Measurements from ENCODE around the gene KIF21A. TPM values are rescaled to one million over a fixed set of nuclear protein-coding genes. Genes with fewer than 3 reads are reported as not detected.

The KIF21A gene
- polyA plus RNA-seq, 4 donors = 5.4 to 38.3 (median 36.0) TPM

- no peak for DNase-seq (ENCODE audit: low read depth in 4 of 4, low spot score in 3 of 4)
Measured at GRCh38 chr12:39389399-39390150, 53.3 kb downstream of the KIF21A start.

DNA sequence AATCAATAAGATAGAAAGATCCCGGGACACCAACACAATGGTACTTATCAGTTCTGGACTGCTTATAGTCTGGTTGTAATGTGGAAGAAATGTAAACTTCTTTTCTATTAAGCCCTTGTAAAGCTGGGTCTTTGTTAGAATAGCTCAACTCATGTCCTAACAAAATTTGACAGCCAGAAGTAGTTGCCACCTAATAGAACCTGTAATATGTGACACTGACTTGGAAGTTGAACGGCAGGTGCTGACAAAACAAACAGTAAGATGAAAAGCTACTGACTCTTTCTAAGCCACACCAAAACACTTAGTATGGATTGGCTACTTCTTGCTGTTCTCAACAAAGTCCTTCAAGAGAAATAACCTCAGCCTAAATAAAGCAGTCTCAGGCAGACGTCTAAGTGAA, 56.6 kb downstream of the KIF21A start:
- no peak for DNase-seq (ENCODE audit: low read depth in 4 of 4, low spot score in 3 of 4)

DNA sequence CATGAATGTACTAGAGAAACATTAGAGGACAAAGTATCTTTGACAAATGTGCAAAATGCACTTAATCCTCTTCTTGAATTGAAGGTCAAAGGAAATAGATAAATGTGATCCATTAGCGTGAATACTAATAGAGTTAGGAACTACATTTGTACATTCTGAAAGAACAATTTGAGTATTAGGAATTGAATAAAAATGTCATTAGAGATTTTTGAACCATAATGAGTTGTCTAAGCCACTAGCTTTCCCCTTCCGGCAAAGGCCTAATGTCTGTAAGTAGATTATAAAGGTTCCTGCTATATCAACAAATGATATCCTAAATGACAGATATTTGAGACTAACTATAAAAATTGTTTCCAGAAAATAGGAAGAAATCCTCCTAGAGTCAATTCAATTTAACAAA, 59.8 kb downstream of the KIF21A start:
- no peak for DNase-seq (ENCODE audit: low read depth in 4 of 4, low spot score in 3 of 4)

DNA sequence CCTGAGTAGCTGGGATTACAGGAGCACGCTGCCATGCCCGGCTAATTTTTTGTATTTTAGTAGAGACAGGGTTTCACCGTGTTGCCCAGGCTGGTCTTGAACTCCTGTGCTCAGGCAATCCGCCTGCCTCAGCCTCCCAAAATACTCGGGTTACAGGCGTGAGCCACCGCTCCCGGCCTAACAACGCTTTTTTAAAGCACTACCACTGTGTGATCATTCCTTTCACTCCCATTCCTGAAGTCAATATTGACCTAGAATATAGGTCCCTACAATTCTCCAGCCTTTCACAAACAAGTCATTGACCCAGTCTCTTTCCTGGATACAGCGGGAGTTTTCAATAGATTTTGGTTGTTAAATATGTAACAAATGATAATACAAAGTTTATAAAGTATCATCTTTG, 62.8 kb downstream of the KIF21A start:
- no peak for DNase-seq (ENCODE audit: low read depth in 4 of 4, low spot score in 3 of 4)

GRCh38 chr12:39378341-39378740, 64.6 kb downstream of the KIF21A start:
- peak in 2 of 4 donors; percentile 12 to 27 for DNase-seq (ENCODE audit: low read depth in 4 of 4, low spot score in 3 of 4)

DNA sequence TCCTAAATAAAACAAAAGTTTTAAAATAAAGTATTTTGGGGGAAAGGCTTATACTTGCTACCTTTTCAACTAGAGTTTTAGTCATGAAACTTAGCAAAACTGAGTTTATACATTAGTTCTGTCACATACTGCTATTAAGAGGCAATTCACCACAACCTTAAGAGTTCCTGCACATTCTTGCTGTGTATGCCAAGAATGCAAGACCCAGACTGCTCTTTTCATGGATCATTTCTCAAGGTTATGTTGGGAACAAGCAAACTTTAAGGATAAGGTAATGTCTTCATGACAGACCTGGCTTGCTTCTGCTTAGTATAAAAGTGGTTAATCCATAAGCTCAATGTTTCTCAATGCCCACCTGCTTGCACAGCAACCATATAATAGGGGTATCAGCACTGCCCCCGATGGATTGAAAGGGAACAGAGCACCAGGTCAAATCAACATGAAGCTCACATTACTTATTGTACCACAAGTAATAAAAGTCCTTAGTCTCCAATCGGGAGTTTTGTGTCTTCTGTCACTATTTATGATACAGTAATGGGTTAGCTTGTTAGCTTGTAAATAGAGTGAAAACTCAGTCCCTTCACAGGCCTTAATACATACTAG, 67.6 kb downstream of the KIF21A start:
- no peak for DNase-seq (ENCODE audit: low read depth in 4 of 4, low spot score in 3 of 4)

- no peak for DNase-seq (ENCODE audit: low read depth in 4 of 4, low spot score in 3 of 4)
Measured at GRCh38 chr12:39372929-39373328, 70.0 kb downstream of the KIF21A start.

- DNase-seq (ENCODE audit: low read depth in 4 of 4, low spot score in 3 of 4) = no peak
Measured at GRCh38 chr12:39372204-39372925, 70.6 kb downstream of the KIF21A start.

DNA sequence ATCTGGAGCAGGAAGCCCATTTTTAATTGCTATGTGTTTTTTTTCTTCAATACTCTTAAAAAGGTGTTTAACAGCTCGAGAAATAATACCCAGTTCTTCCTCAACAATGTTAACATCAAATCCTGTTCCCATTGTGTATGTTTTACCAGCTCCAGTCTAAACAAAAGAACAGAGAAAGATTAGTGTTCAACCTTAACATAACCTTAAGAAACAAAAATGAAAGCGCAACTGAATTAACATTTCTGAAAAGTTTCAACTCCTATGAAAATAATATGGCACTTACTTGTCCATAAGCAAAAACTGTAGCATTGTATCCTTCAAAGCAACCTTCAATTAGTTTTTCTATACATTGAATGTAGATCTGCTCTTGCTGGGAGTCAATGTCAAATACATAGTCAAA, 73.2 kb downstream of the KIF21A start:
- no peak for DNase-seq (ENCODE audit: low read depth in 4 of 4, low spot score in 3 of 4)

DNA sequence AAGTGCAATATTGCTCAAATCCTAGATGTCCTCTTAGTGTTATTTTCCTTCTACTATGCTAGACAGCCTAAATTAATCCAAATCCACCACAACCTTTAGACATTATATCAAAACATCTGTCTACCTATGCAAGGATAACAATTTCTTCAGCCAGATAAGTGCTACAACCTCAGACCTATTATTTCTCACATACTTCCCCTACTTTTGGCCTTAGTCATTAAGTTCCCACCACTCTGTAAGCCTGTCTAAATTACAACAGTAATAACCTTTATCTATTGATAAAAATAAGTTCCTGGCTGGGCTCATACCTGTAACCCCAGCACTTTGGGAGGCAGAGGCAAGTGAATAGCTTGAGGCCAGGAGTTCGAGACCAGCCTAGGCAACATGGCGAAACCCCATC, 74.0 kb downstream of the KIF21A start:
- no peak for DNase-seq (ENCODE audit: low read depth in 4 of 4, low spot score in 3 of 4)

- DNase-seq (ENCODE audit: low read depth in 4 of 4, low spot score in 3 of 4) = no peak
Measured at GRCh38 chr12:39368096-39368495, 74.8 kb downstream of the KIF21A start.

- DNase-seq (ENCODE audit: low read depth in 4 of 4, low spot score in 3 of 4) = no peak
Measured at GRCh38 chr12:39367494-39367893, 75.4 kb downstream of the KIF21A start.

GRCh38 chr12:39365364-39366001, 77.4 kb downstream of the KIF21A start:
- DNase-seq (ENCODE audit: low read depth in 4 of 4, low spot score in 3 of 4) = no peak

DNA sequence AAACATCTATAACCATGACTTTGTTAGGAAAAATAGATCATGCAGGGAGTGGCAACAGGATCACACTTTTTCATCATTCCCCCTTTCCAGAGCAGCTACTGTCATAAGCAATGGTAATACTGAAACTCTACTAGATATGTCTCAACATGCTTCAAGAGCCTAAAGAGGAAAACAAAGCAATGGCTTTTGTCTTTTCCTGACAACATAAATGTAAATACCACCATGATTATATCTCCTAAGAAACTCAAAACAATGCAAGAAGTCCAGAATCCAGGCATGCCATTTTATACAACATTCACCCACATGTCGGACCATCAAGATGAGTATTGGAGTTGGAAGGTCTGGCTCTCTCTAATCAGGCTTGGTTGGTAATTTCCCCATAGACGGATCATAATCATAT, 78.7 kb downstream of the KIF21A start:
- no peak for DNase-seq (ENCODE audit: low read depth in 4 of 4, low spot score in 3 of 4)

DNA sequence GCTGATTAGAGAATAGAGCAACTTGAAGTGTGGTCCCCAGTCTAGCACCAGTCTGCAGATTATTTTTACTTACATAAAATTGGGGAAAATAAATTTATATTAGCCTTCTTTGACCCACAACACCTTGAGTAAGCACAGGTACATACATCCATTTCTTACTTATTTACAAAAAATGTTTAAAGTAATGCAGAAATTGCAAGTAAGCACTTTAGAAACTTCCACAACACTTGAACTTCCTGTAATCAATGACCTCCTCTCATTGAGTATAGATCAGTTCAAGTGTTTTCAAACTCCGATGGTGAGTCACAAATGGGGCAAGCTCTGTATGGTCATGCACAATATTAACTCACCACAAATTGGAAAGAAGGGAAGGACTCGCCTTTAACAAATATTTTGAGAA, 83.3 kb downstream of the KIF21A start:
- no peak for DNase-seq (ENCODE audit: low read depth in 4 of 4, low spot score in 3 of 4)

- DNase-seq (ENCODE audit: low read depth in 4 of 4, low spot score in 3 of 4) = peak in 1 of 4 donors; percentile 4
Measured at GRCh38 chr12:39357041-39357440, 85.9 kb downstream of the KIF21A start.

DNA sequence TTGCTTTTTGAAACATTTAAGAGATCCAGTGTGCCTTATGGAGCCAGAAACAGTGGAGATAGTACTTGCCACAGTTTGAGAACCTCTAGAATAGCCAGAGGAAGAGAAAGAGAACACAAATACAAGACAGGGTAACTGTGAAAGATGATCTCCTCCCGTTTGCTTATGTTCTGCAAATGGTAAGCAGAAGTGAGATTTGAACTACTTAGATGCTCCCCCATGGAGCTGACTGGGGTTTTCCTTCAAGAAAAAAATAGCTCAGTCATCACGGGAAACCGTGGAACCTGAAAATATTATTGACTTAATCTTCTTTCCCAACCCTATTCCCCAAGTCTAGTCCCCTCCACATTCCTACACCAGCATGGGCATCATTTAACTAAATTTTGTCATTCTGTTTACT, 87.1 kb downstream of the KIF21A start:
- DNase-seq (ENCODE audit: low read depth in 4 of 4, low spot score in 3 of 4) = no peak

DNA sequence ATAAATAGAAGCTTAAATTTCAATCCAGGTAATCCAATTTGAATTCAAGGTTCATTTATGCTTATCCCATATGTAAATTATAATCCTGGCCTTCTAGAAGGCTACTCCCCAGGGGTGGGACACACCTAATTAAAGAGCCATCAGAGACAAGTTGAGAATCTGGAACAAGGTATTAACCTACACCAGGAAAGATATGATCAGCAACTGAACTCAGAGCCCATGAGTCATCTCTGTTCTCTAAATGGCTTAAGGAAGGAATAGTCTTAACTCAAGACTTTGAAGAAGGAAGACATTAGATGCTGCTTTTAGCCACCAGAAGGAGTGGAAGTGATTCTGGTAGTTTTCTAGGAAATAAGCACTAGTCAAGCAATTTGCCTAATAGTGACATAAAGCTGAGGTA, 88.0 kb downstream of the KIF21A start:
- DNase-seq (ENCODE audit: low read depth in 4 of 4, low spot score in 3 of 4) = no peak

- DNase-seq (ENCODE audit: low read depth in 4 of 4, low spot score in 3 of 4) = no peak
Measured at GRCh38 chr12:39352471-39353017, 90.4 kb downstream of the KIF21A start.

DNA sequence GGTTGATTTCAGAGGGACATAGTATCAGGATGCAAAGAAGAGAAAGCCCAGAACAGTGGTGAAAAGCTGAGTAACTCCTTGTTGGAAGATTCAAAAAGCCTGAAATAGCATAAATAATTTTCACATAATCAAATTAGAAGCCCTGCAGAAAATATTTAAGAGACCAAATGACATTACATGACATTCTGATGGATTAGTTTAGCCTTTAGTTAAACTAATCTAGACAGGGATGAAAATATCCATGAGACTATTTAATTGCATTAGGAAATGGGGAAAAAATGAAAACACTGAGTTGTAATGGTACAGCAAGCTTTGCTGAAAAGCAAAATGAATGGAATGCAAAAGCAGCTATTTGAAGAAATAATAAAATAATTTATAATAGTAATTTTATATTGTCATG, 91.8 kb downstream of the KIF21A start:
- DNase-seq (ENCODE audit: low read depth in 4 of 4, low spot score in 3 of 4) = no peak

Data from left renal pelvis (tissue), 4 donors.